Measurements from ENCODE around the gene FKRP. TPM values are rescaled to one million over a fixed set of nuclear protein-coding genes. Genes with fewer than 3 reads are reported as not detected.

The FKRP gene
- total RNA-seq, 1 donor from 2014 or later: 37.0 TPM

GRCh38 chr19:46724468-46724867 lies 21.4 kb upstream of the FKRP start:
- Mint-ChIP-seq H3K27ac (no peak overlapping the region), H3K9me3 (no peaks in the 10 kb centered on the region), H3K27me3 (ENCODE audit: low read depth) (no peaks in the 10 kb centered on the region), H3K4me1 (no peaks in the 10 kb centered on the region), H3K4me3 (no peak overlapping the region), H3K36me3 (peaks cover 18% of the 10 kb centered on the region)
- peak in 1 of 2 experiments; percentile 15 for DNase-seq (ENCODE audit: low spot score in 2 of 2, unreplicated experiment in 2 of 2)
- TF ChIP-seq CTCF (IDR thresholded peaks at IDR 0.05; ENCODE audit: unreplicated experiment): no peak

- H3K27ac Mint-ChIP-seq: no peak overlapping the region
- no peak overlapping the region for H3K4me3 Mint-ChIP-seq
- H3K4me1 Mint-ChIP-seq: no peaks in the 10 kb centered on the region
- peak in 1 of 2 experiments; percentile 17 for DNase-seq (ENCODE audit: low spot score in 2 of 2, unreplicated experiment in 2 of 2)
- TF ChIP-seq CTCF (IDR thresholded peaks at IDR 0.05; ENCODE audit: unreplicated experiment): no peak
- H3K27me3 Mint-ChIP-seq (ENCODE audit: low read depth): no peaks in the 10 kb centered on the region
- peaks cover 20% of the 10 kb centered on the region for H3K36me3 Mint-ChIP-seq
- no peaks in the 10 kb centered on the region for H3K9me3 Mint-ChIP-seq
These were observed 20.6 kb upstream of the FKRP start for GRCh38 chr19:46725036-46725820.

- Mint-ChIP-seq H3K36me3 (peaks cover 20% of the 10 kb centered on the region), H3K27ac (peak overlapping the region; percentile 30)
These were observed 19.9 kb upstream of the FKRP start for GRCh38 chr19:46725859-46726393.

GRCh38 chr19:46726551-46726950 lies 19.3 kb upstream of the FKRP start:
- Mint-ChIP-seq H3K36me3 (peaks cover 20% of the 10 kb centered on the region), H3K4me1 (peaks cover 7% of the 10 kb centered on the region), H3K4me3 (no peak overlapping the region), H3K9me3 (no peaks in the 10 kb centered on the region), H3K27me3 (ENCODE audit: low read depth) (no peaks in the 10 kb centered on the region), H3K27ac (no peak overlapping the region)
- no peak for DNase-seq (ENCODE audit: low spot score in 2 of 2, unreplicated experiment in 2 of 2)
- TF ChIP-seq CTCF (IDR thresholded peaks at IDR 0.05; ENCODE audit: unreplicated experiment): no peak

More at GRCh38 chr19:46725859-46726393, 19.9 kb upstream of the FKRP start:
- H3K9me3 Mint-ChIP-seq: no peaks in the 10 kb centered on the region
- no peaks in the 10 kb centered on the region for H3K27me3 Mint-ChIP-seq (ENCODE audit: low read depth)
- peak in 1 of 2 experiments; percentile 0 for DNase-seq (ENCODE audit: low spot score in 2 of 2, unreplicated experiment in 2 of 2)
- no peak for TF ChIP-seq CTCF (IDR thresholded peaks at IDR 0.05; ENCODE audit: unreplicated experiment)
- no peak overlapping the region for H3K4me3 Mint-ChIP-seq
- peaks cover under 1% of the 10 kb centered on the region for H3K4me1 Mint-ChIP-seq

GRCh38 chr19:46726971-46727501 lies 18.8 kb upstream of the FKRP start:
- no peaks in the 10 kb centered on the region for H3K27me3 Mint-ChIP-seq (ENCODE audit: low read depth)
- H3K4me3 Mint-ChIP-seq: no peak overlapping the region
- DNase-seq (ENCODE audit: low spot score in 2 of 2, unreplicated experiment in 2 of 2): no peak
- H3K4me1 Mint-ChIP-seq: peaks cover 11% of the 10 kb centered on the region
- peaks cover 17% of the 10 kb centered on the region for H3K36me3 Mint-ChIP-seq
- H3K27ac Mint-ChIP-seq: no peak overlapping the region
- TF ChIP-seq CTCF (IDR thresholded peaks at IDR 0.05; ENCODE audit: unreplicated experiment): no peak
- H3K9me3 Mint-ChIP-seq: no peaks in the 10 kb centered on the region
